K562 (cell line): ENCODE results near the gene ZNF627. TPM values are rescaled to one million over a fixed set of nuclear protein-coding genes. Genes with fewer than 3 reads are reported as not detected.

ENCODE experiments used
- ARID1B ChIP-seq: fragments of 450-650 bp; IDR thresholded peaks from 2 replicates; pipeline ENCODE4 v1.6.1; 2016; ENCODE audit warnings: antibody characterized with exemption, mild to moderate bottlenecking, inconsistent platforms
- ATF6 ChIP-seq: sonication (generic); formaldehyde crosslinking; IDR thresholded peaks from 2 replicates; pipeline ENCODE4 v1.4.0; 2020; ENCODE audit warnings: mild to moderate bottlenecking, missing genetic modification reagents
- BRCA1 ChIP-seq, 2 experiments: fragments of 450-650 bp in 1 of 2; sonication (generic) in 1 of 2; formaldehyde crosslinking in 1 of 2; IDR thresholded peaks; 2 replicates each; pipeline versions ENCODE4 v1.5.0 to v1.6.1; 2017 to 2020; ENCODE audit warnings: mild to moderate bottlenecking in 1 of 2, missing genetic modification reagents in 1 of 2
- FOS ChIP-seq: IDR thresholded peaks from 3 replicates; pipeline ENCODE4 v1.6.1; 2011; ENCODE audit not compliant: insufficient read length; ENCODE audit errors: extremely low read depth
- PTBP1 ChIP-seq: fragments of 200-400 bp; formaldehyde crosslinking; IDR thresholded peaks from 2 replicates; pipeline ENCODE4 v1.6.1; 2017; ENCODE audit warnings: low read depth, low read length
- RFX7 ChIP-seq: fragments of 250-450 bp; sonication (Bioruptor Pico); IDR thresholded peaks from 2 replicates; pipeline ENCODE4 v1.5.1; 2021; ENCODE audit warnings: mild to moderate bottlenecking
- TAL1 ChIP-seq: fragments of 450-650 bp; IDR thresholded peaks from 2 replicates; pipeline ENCODE4 v1.6.1; 2016; ENCODE audit warnings: mild to moderate bottlenecking
- ZBTB7A ChIP-seq: IDR thresholded peaks from 2 replicates; pipeline ENCODE4 v1.6.1; 2011; ENCODE audit warnings: low read depth, mild to moderate bottlenecking, low read length, moderate library complexity, borderline replicate concordance; ENCODE audit not compliant: control insufficient read depth
- ZNF239 ChIP-seq: fragments of 250-450 bp; sonication (Bioruptor Pico); IDR thresholded peaks from 2 replicates; pipeline ENCODE4 v1.4.0; 2020; ENCODE audit warnings: mild to moderate bottlenecking
- ZNF668 ChIP-seq: fragments of 250-450 bp; sonication (Bioruptor Pico); IDR thresholded peaks from 2 replicates; pipeline ENCODE4 v1.8.0; 2022; ENCODE audit warnings: mild to moderate bottlenecking, inconsistent platforms
- polyA plus RNA-seq, 8 experiments: library from polyadenylated mRNA; depleted of rRNA in 4 of 8; stranded (reverse) in 5 of 8; unstranded in 3 of 8; fragments of >200 nt; fragmentation: Nextera tagmentation in 2 of 8; fragmentation: Illumina TruSeq in 1 of 8; extraction: Ambion mirVana in 2 of 8; extraction: Trizol in 1 of 8; gene quantifications; 2 replicates each; pipeline versions ENCODE4 v1.2.1 to v1.2.3, GENCODE V29; 2011 to 2014; ENCODE audit warnings: inconsistent platforms in 1 of 8, missing spikeins in 1 of 8
- total RNA-seq, 7 experiments: library from RNA; depleted of rRNA in 6 of 7; stranded (reverse); fragments of >200 nt in 6 of 7; fragmentation: Illumina TruSeq in 2 of 7; extraction: Trizol in 2 of 7; gene quantifications; 2 replicates each; pipeline versions ENCODE4 v1.2.1 to v1.2.3, GENCODE V29; 2011 to 2021; ENCODE audit warnings: low replicate concordance in 1 of 7
- TF ChIP-seq, protein P1 (sequence below), 2 experiments: fragments of 450-650 bp; IDR thresholded peaks; 2 replicates each; pipeline ENCODE4 v1.6.1; 2018; ENCODE audit warnings: mild to moderate bottlenecking in 2 of 2, low read depth in 1 of 2; ENCODE audit not compliant: partially characterized antibody in 2 of 2
- TF ChIP-seq, protein P2 (sequence below), 2 experiments: fragments of 450-650 bp; conservative IDR thresholded peaks; 2 replicates each; pipeline ENCODE4 v1.6.1; 2017; ENCODE audit warnings: mild to moderate bottlenecking in 2 of 2, moderate library complexity in 2 of 2
- TF ChIP-seq, protein P3 (sequence below): sonication (generic); formaldehyde crosslinking; IDR thresholded peaks from 2 replicates; pipeline ENCODE4 v1.8.1; 2023; ENCODE audit warnings: missing genetic modification reagents, mild to moderate bottlenecking, borderline replicate concordance

The ZNF627 gene
- total and polyA plus RNA-seq, 9 of the 15 experiments (the other 6 are each of a cell fraction or from before 2014, with no cell fraction given), result 6.4 to 19.9 (median 10.6) TPM

GRCh38 chr19:11581740-11582139 lies 15.5 kb upstream of the ZNF627 start (continued):
- TF ChIP-seq ZBTB7A (no peak), FOS (no peak), BRCA1 (IDR thresholded peaks at IDR 0.05) (no peak), BRCA1 (CRISPR knock-in tag; IDR thresholded peaks at IDR 0.05) (no peak), ARID1B (peak; percentile 56), RFX7 (CRISPR knock-in tag) (no peak), ATF6 (CRISPR knock-in tag) (no peak), ZNF668 (CRISPR knock-in tag) (no peak), TAL1 (no peak), ZNF239 (CRISPR knock-in tag) (peak; percentile 39; the same call in 1 of the 2 replicates), PTBP1 (no peak)
- TF ChIP-seq, protein P1, sequence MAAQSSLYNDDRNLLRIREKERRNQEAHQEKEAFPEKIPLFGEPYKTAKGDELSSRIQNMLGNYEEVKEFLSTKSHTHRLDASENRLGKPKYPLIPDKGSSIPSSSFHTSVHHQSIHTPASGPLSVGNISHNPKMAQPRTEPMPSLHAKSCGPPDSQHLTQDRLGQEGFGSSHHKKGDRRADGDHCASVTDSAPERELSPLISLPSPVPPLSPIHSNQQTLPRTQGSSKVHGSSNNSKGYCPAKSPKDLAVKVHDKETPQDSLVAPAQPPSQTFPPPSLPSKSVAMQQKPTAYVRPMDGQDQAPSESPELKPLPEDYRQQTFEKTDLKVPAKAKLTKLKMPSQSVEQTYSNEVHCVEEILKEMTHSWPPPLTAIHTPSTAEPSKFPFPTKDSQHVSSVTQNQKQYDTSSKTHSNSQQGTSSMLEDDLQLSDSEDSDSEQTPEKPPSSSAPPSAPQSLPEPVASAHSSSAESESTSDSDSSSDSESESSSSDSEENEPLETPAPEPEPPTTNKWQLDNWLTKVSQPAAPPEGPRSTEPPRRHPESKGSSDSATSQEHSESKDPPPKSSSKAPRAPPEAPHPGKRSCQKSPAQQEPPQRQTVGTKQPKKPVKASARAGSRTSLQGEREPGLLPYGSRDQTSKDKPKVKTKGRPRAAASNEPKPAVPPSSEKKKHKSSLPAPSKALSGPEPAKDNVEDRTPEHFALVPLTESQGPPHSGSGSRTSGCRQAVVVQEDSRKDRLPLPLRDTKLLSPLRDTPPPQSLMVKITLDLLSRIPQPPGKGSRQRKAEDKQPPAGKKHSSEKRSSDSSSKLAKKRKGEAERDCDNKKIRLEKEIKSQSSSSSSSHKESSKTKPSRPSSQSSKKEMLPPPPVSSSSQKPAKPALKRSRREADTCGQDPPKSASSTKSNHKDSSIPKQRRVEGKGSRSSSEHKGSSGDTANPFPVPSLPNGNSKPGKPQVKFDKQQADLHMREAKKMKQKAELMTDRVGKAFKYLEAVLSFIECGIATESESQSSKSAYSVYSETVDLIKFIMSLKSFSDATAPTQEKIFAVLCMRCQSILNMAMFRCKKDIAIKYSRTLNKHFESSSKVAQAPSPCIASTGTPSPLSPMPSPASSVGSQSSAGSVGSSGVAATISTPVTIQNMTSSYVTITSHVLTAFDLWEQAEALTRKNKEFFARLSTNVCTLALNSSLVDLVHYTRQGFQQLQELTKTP (IDR thresholded peaks at IDR 0.05; ENCODE audit: low read depth in 1 of 2, partially characterized antibody in 2 of 2), result no peak
- TF ChIP-seq, protein P2, sequence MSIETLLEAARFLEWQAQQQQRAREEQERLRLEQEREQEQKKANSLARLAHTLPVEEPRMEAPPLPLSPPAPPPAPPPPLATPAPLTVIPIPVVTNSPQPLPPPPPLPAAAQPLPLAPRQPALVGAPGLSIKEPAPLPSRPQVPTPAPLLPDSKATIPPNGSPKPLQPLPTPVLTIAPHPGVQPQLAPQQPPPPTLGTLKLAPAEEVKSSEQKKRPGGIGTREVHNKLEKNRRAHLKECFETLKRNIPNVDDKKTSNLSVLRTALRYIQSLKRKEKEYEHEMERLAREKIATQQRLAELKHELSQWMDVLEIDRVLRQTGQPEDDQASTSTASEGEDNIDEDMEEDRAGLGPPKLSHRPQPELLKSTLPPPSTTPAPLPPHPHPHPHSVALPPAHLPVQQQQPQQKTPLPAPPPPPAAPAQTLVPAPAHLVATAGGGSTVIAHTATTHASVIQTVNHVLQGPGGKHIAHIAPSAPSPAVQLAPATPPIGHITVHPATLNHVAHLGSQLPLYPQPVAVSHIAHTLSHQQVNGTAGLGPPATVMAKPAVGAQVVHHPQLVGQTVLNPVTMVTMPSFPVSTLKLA (conservative IDR thresholded peaks at IDR 0.05), result 0 out of 4 replicates have a peak, but pooled peaks of 1 of the 2 experiments have one; percentile 23
- TF ChIP-seq, protein P3, sequence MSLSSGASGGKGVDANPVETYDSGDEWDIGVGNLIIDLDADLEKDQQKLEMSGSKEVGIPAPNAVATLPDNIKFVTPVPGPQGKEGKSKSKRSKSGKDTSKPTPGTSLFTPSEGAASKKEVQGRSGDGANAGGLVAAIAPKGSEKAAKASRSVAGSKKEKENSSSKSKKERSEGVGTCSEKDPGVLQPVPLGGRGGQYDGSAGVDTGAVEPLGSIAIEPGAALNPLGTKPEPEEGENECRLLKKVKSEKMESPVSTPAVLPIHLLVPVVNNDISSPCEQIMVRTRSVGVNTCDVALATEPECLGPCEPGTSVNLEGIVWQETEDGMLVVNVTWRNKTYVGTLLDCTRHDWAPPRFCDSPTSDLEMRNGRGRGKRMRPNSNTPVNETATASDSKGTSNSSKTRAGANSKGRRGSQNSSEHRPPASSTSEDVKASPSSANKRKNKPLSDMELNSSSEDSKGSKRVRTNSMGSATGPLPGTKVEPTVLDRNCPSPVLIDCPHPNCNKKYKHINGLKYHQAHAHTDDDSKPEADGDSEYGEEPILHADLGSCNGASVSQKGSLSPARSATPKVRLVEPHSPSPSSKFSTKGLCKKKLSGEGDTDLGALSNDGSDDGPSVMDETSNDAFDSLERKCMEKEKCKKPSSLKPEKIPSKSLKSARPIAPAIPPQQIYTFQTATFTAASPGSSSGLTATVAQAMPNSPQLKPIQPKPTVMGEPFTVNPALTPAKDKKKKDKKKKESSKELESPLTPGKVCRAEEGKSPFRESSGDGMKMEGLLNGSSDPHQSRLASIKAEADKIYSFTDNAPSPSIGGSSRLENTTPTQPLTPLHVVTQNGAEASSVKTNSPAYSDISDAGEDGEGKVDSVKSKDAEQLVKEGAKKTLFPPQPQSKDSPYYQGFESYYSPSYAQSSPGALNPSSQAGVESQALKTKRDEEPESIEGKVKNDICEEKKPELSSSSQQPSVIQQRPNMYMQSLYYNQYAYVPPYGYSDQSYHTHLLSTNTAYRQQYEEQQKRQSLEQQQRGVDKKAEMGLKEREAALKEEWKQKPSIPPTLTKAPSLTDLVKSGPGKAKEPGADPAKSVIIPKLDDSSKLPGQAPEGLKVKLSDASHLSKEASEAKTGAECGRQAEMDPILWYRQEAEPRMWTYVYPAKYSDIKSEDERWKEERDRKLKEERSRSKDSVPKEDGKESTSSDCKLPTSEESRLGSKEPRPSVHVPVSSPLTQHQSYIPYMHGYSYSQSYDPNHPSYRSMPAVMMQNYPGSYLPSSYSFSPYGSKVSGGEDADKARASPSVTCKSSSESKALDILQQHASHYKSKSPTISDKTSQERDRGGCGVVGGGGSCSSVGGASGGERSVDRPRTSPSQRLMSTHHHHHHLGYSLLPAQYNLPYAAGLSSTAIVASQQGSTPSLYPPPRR (CRISPR knock-in tag), result no peak
